ENCODE measurements around the gene MYH9. TPM values are rescaled to one million over a fixed set of nuclear protein-coding genes. Genes with fewer than 3 reads are reported as not detected.

MYH9 gene
- polyA plus RNA-seq, 1 experiment: 338 TPM

DNA sequence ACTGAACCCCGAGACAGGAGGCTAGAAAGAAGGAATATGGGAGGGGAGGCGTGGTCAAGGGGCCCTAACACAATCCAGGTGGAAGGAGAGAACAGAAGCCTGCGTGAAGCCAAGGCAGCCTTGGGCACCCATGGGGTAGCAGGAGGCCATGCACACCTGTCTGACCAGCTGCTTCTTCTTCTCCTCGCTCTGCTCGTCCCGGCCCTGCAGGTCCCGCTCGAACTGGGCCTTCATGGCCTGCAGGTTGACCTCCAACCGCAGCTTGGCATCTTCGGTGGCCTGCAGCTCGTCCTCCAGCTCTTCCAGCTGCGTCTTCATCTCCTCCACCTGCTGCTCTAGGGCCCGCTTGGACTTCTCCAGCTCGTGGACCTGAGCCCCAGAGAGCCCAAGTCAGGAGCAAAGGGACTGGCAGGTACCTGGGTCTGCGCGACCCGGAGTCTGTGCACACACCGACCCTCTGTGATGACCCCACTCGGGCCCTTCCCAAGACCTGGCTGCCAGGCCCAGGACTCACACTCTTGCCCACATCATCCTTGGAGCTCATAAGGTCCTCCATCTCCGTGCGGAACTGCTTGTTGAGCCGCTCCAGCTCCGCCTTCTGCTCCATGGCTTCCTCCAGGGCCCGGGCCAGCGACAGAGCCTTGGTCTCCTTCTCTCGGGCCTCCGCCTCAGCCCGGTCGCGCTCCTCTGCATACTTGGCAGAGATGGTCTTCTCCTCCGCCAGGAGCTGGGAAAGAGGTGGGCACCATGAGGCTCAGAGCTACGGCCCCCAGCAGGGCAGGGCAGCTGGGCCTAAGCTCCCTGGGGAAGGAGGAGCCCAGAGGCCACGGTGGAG, 99.0 kb downstream of the MYH9 start:
- TF ChIP-seq, protein P1, sequence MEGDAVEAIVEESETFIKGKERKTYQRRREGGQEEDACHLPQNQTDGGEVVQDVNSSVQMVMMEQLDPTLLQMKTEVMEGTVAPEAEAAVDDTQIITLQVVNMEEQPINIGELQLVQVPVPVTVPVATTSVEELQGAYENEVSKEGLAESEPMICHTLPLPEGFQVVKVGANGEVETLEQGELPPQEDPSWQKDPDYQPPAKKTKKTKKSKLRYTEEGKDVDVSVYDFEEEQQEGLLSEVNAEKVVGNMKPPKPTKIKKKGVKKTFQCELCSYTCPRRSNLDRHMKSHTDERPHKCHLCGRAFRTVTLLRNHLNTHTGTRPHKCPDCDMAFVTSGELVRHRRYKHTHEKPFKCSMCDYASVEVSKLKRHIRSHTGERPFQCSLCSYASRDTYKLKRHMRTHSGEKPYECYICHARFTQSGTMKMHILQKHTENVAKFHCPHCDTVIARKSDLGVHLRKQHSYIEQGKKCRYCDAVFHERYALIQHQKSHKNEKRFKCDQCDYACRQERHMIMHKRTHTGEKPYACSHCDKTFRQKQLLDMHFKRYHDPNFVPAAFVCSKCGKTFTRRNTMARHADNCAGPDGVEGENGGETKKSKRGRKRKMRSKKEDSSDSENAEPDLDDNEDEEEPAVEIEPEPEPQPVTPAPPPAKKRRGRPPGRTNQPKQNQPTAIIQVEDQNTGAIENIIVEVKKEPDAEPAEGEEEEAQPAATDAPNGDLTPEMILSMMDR (IDR thresholded peaks at IDR 0.05; ENCODE audit: low read depth, low read length): no peak
- H3K9me3 ChIP-seq (ENCODE audit: control insufficient read depth, insufficient read depth, low read length): no peaks in the 10 kb centered on the region; the same call in 1 of the 2 replicates
- CTCF ChIA-PET: interaction anchor here (0.6 to 4.1 kb wide), 3 partner anchors 11 to 182 kb away, joined by 3 to 33 read pairs (median 4); no protein-coding TSS in a partner anchor
- peak overlapping the region; percentile 21 for H3K27ac ChIP-seq (ENCODE audit: low read depth, low read length)
- no peaks in the 10 kb centered on the region for H3K27me3 ChIP-seq (ENCODE audit: control insufficient read depth, insufficient read depth, low read length)
- H3K4me3 ChIP-seq (ENCODE audit: low read depth, low read length): no peak overlapping the region
- DNase-seq (ENCODE audit: low read depth, low spot score): no peak
- POLR2A ChIA-PET: interaction anchor here (0.7 to 0.9 kb wide), 2 partner anchors 8 to 70 kb away, joined by 3 to 6 read pairs; no protein-coding TSS in a partner anchor

DNA sequence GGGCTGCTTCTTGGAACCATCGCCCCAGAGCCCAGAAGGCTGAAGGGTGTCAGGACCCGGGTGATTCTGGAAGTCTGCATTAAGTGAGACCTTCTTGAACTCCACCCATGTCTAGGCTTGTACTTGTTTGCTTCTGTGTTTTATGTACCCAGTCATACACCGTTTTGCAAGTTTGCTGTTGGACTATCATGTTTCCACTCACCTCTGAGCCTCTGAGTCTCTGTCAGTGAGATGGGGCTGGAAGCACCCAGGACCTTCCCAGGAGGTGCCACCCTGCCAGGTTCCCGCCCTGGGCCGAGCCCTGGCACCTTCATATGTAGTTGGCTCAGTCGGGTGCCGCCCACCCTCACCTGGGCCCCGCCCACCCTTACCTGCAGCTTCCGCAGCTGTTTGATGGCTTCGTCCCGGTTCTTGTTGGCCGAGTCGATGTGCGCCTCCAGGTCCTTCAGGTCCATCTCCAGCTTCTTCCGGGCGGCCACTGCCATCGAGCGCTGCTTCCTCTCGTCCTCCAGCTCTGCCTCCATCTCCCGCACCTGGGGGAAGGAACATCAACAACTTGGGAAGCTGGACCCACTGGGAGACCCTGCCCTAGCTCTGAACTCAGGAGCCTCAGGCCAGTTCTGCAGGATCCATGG, 99.8 kb downstream of the MYH9 start:
- no peak for DNase-seq (ENCODE audit: low read depth, low spot score)

DNA sequence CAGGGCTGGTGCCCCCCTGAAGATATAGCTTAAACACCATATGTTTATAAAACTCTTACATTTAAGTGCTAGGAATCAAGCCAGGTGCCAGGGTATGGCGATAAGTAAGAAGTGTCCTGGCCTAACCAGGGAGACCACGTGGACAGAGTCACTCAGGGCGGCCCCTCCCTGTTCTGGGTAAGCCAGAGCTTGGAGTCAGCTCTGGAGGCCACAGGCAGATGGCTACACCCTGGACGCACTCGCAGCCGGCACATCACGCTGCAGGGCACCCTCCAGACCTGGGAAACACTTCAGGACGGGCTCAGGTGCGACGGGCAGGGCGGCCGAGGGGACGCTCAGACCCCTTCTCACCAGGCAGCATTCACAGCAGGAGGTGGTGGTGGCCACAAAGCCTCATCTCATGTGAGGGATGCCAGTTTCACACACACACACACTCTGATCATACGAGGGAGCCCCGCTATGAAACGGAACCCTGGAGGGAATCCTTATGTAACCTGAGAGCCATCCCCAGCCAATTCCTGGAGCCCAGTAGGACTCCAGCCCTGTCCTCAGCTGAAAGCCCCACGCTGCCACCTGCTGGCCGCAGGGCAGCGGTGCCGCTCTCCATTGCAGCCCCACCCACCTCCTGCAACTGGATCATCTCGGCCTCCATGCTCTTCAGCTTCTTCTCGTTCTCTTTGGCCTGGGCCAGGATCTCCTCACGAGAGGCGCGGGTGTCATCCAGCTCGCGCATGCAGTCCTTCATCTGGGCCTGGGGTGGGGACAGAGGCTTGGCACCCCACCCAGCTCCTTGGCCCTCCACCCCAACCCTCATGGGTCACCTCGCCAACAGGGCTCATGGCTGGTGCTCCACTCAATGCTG, 101.4 kb downstream of the MYH9 start:
- Histone ChIP-seq H3K27ac (ENCODE audit: low read depth, low read length) (peak overlapping the region; percentile 52), H3K9me3 (ENCODE audit: control insufficient read depth, insufficient read depth, low read length) (no peaks in the 10 kb centered on the region; the same call in 1 of the 2 replicates), H3K27me3 (ENCODE audit: control insufficient read depth, insufficient read depth, low read length) (no peaks in the 10 kb centered on the region), H3K4me3 (ENCODE audit: low read depth, low read length) (no peak overlapping the region)
- CTCF ChIA-PET: interaction anchor here (0.6 to 4.1 kb wide), 14 partner anchors 8 to 201 kb away, joined by 3 to 33 read pairs (median 4); no protein-coding TSS in a partner anchor
- TF ChIP-seq, protein P1 (IDR thresholded peaks at IDR 0.05; ENCODE audit: low read depth, low read length): peak; percentile 94
- peak; percentile 56 for DNase-seq (ENCODE audit: low read depth, low spot score)
- POLR2A ChIA-PET: interaction anchor here (0.5 to 1.1 kb wide), 4 partner anchors 9 to 39 kb away, joined by 3 to 9 read pairs (median 5); no protein-coding TSS in a partner anchor

More for the DNA sequence above, 99.8 kb downstream of the MYH9 start:
- Histone ChIP-seq H3K27ac (ENCODE audit: low read depth, low read length) (no peak overlapping the region), H3K4me3 (ENCODE audit: low read depth, low read length) (no peak overlapping the region), H3K9me3 (ENCODE audit: control insufficient read depth, insufficient read depth, low read length) (no peaks in the 10 kb centered on the region; the same call in 1 of the 2 replicates), H3K27me3 (ENCODE audit: control insufficient read depth, insufficient read depth, low read length) (no peaks in the 10 kb centered on the region)
- TF ChIP-seq, protein P1 (IDR thresholded peaks at IDR 0.05; ENCODE audit: low read depth, low read length): no peak
- ChIA-PET CTCF (interaction anchor here (1.0 to 4.1 kb wide), 2 partner anchors 10 to 12 kb away, joined by 3 to 33 read pairs; no protein-coding TSS in a partner anchor), POLR2A (interaction anchor here (0.9 kb wide), 1 partner anchor 9 kb away, joined by 6 read pairs; no protein-coding TSS in a partner anchor)

DNA sequence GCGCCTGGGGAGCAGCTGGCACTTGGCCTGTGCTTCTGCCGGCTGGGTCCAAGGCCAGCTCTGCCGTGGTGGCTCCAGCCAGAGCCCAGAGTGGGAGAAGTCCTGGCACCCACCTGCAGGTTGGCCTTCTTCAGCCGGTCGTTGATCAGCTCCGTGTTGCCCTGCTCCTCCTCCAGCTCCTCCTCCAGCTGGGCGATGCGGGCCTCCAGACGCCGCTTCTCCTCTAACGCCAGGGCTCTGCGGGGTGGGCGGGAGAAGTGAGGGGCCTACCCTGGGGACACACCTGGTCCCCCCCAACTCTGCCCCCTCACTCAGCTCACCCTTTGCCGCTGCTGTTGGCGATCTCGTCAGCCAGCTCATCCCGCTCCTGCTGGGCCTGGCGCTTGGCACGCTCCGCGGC, 102.2 kb downstream of the MYH9 start:
- DNase-seq (ENCODE audit: low read depth, low spot score): no peak
- no peak overlapping the region for H3K4me3 ChIP-seq (ENCODE audit: low read depth, low read length)
- CTCF ChIA-PET: interaction anchor here (1.0 to 4.1 kb wide), 9 partner anchors 9 to 201 kb away, joined by 3 to 33 read pairs (median 5); no protein-coding TSS in a partner anchor
- POLR2A ChIA-PET: interaction anchor here (1.1 kb wide), 2 partner anchors 10 to 25 kb away, joined by 3 to 4 read pairs; no protein-coding TSS in a partner anchor
- TF ChIP-seq, protein P1 (IDR thresholded peaks at IDR 0.05; ENCODE audit: low read depth, low read length): no peak
- peak overlapping the region; percentile 52 for H3K27ac ChIP-seq (ENCODE audit: low read depth, low read length)
- no peaks in the 10 kb centered on the region; the same call in 1 of the 2 replicates for H3K9me3 ChIP-seq (ENCODE audit: control insufficient read depth, insufficient read depth, low read length)
- no peaks in the 10 kb centered on the region for H3K27me3 ChIP-seq (ENCODE audit: control insufficient read depth, insufficient read depth, low read length)

All from AG04450 (cell line).